ENCODE results near the gene AHNAK. TPM values are rescaled to one million over a fixed set of nuclear protein-coding genes. Genes with fewer than 3 reads are reported as not detected.
A peak's percentile ranks its signal among the peaks of the same experiment; 100 is the strongest.
"Not testable (repeated sequence)": the region's sequence is repeated elsewhere in the genome, so short reads cannot be mapped to it uniquely, and the experiment has no call there.

The AHNAK gene
- total RNA-seq, 4 donors from 2014 or later: 1,345 to 1,611 (median 1,532) TPM

GRCh38 chr11:62592146-62592815 is 45.7 kb upstream of the AHNAK start:
- TF ChIP-seq POLR2A (IDR thresholded peaks at IDR 0.05) (no peak), CTCF (IDR thresholded peaks at IDR 0.05) (no peak)
- WGBS, 2 donors: 11 to 14% methylated on average over 17 of the region's 17 CpGs
- DNase-seq (ENCODE audit: low spot score in 2 of 2): no peak
- peak overlapping the region; percentile 17 for H3K4me3 ChIP-seq (ENCODE audit: low read depth, poor library complexity, severe bottlenecking)
- intact Hi-C loops (cut with DNase I; ENCODE audit: low total_unique reads): loop anchor here (10.0 kb wide), 1 partner anchor 103 kb away; no protein-coding TSS in a partner anchor

DNA sequence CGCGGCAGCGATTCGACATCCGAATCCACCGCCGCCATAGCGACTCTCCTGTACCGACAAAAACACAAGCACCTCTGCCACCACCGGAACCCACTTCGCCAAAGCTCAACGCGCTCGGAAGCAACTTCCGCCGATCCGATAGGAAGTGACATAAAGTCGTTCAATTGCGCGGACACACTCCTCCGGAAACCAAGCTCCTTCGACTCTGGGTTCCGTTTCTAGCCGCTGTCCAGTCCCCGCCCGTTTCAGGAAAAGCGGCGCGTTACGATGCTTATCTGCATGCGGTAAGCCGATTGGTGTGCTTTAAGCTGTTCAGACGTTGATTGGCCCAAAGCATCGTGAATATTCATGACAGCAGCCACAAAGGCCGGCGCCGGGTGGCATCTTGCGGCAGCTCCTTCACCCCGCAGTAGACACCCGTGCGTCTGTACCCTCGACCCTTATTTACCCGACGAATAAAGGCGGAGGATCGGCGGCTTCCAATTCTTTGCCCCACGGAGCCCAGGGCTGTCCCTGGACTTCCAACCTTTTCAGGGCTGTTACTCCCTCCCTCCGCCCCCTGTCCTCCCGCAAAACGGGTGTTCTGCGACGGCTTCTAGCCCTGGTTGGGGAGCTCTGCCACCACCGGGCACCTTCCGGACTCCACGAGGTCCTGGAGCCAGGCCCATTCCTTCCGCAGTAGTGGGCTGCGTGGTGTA is 45.0 kb upstream of the AHNAK start, which contains the start of gene TUT1:
Gene TUT1 (minus strand): TSS at position 76 of the 698 bp plus-strand sequence. CDS start 38 bp downstream, at position 38.
- peak within 1 kb of the TSS; percentile 67 for H3K4me3 ChIP-seq (ENCODE audit: low read depth, poor library complexity, severe bottlenecking)
- WGBS, 2 donors: 0 to 1% methylated on average over 42 to 58 of the region's 58 CpGs
- DNase-seq (ENCODE audit: low spot score in 2 of 2): peak; percentile 98 to 99
- TF ChIP-seq POLR2A (IDR thresholded peaks at IDR 0.05) (peak in 1 of 2 donors; percentile 91), CTCF (IDR thresholded peaks at IDR 0.05) (no peak)
- intact Hi-C loops (cut with DNase I; ENCODE audit: low total_unique reads): loop anchor here (10.0 kb wide), 1 partner anchor 103 kb away; no protein-coding TSS in a partner anchor

- TF ChIP-seq CTCF (IDR thresholded peaks at IDR 0.05) (no peak), POLR2A (IDR thresholded peaks at IDR 0.05) (no peak)
- H3K4me3 ChIP-seq (ENCODE audit: low read depth, poor library complexity, severe bottlenecking): no peak overlapping the region
- 61 to 62% methylated on average over 18 of the region's 18 CpGs for WGBS, 2 donors
- intact Hi-C loops (cut with DNase I; ENCODE audit: low total_unique reads): no loop called here
- no peak for DNase-seq (ENCODE audit: low spot score in 2 of 2)
Measured at GRCh38 chr11:62588966-62589637, 42.5 kb upstream of the AHNAK start.

DNA sequence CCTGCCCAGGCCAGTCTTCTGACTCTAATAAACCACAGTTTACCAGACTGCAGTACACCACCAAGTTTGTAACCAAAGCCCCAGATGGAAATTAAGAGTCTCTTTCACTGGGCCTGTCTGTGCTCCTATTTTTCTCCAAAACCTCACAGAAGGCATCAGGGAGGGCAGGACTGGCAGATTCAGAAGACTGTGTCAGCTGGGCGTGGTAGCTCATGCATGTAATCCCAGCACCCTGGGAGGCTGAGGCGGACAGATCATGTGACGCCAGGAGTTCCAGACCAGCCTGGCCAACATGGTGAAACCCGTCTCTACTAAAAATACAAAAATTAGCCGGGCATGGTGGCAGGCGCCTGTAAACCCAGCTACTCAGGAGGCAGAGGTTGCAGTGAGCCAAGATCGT is 38.8 kb upstream of the AHNAK start:
- DNase-seq (ENCODE audit: low spot score in 2 of 2); H3K4me3 ChIP-seq (ENCODE audit: low read depth, poor library complexity, severe bottlenecking); intact Hi-C loops (cut with DNase I; ENCODE audit: low total_unique reads): not testable (repeated sequence)
- 82 to 83% methylated on average over 7 of the region's 7 CpGs for WGBS, 2 donors

- intact Hi-C loops (cut with DNase I; ENCODE audit: low total_unique reads); DNase-seq (ENCODE audit: low spot score in 2 of 2); H3K4me3 ChIP-seq (ENCODE audit: low read depth, poor library complexity, severe bottlenecking): not testable (repeated sequence)
- WGBS, 2 donors: 96 to 97% methylated on average over 4 of the region's 4 CpGs
Measured at GRCh38 chr11:62581735-62582134, 35.1 kb upstream of the AHNAK start.

DNA sequence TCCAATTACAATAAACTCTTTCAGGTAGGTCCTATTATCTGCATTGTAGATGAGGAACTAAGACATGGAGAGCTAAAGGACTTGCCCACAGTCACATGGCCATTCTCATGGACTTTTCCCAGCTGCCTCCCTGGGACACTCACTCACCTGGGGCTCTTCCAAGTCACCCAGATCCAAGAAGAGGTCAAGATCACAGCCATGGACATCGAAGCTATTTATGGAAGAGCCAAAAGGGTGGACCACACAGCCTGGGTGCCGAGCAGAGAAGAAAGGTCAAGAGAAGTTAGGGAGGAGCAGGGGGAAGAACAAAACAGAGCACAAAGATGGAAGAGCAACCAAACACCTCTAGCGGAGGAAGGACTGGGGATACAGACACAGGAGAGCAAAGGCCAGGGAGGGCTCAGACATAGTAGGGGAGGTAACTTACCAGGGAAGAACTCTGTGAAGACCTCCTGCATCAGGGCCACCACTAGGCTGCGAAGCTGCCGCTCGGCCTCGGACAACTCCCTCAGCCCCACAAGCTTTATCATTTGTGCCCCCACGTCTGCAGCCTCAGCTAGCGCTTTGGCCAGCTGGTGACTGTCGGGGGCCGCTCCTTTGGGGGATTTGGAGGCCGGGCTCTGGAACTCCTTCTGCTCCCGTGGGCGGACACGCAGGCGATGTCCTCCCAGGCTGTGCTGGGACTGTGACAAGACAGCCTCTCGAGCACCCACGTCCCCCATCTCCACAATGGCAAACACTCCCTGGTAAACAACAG is 34.5 kb upstream of the AHNAK start:
- no peak for DNase-seq (ENCODE audit: low spot score in 2 of 2)
- intact Hi-C loops (cut with DNase I; ENCODE audit: low total_unique reads): no loop called here
- TF ChIP-seq CTCF (IDR thresholded peaks at IDR 0.05) (no peak), POLR2A (IDR thresholded peaks at IDR 0.05) (no peak)
- WGBS, 2 donors: 92 to 95% methylated on average over 16 to 17 of the region's 18 CpGs
- H3K4me3 ChIP-seq (ENCODE audit: low read depth, poor library complexity, severe bottlenecking): no peak overlapping the region

All from lower leg skin (tissue), 4 donors.